IMR-90 (cell line): ENCODE measurements around the gene RBL2. TPM values are rescaled to one million over a fixed set of nuclear protein-coding genes. Genes with fewer than 3 reads are reported as not detected.
"Not testable (repeated sequence)": the region's sequence is repeated elsewhere in the genome, so short reads cannot be mapped to it uniquely, and the experiment has no call there.

ENCODE experiments used
- ATAC-seq: fragments of 200-7000 bp; cut with Tn5 transposase; 2 replicates; pipeline ENCODE4 v1.9.1; 2020; ENCODE audit warnings: low read depth, mild to moderate bottlenecking, moderate library complexity
- BruUV-seq: library from RNA; stranded (reverse); fragments of 400-500 nt; replicated peaks from 2 replicates; lab custom pipeline; 2021; lab: Mats Ljungman, UMichigan
- CTCF ChIA-PET: fragments of 300-600 bp; formaldehyde crosslinking; extraction: SDS; loops from one replicate; lab custom pipeline; 2021; ENCODE audit warnings: antibody characterized with exemption; lab: Yijun Ruan, JAX
- POLR2A ChIA-PET: fragments of 300-600 bp; sonication (Branson Sonifier 250); formaldehyde crosslinking; loops from one replicate; lab custom pipeline; 2022; ENCODE audit warnings: antibody characterized with exemption; ENCODE audit not compliant: unreplicated experiment; lab: Charles Lee
- DNase-seq: peaks from one replicate; pipeline ENCODE4 v3.0.0; 2013
- H2AFZ ChIP-seq: replicated peaks from 2 replicates; pipeline ENCODE3; 2013; ENCODE audit warnings: low read length, mild to moderate bottlenecking; ENCODE audit not compliant: poor library complexity
- H2AK5ac ChIP-seq: 2 replicates; pipeline ENCODE4 v1.6.1; 2013; ENCODE audit warnings: low read depth, low read length, inconsistent platforms
- H2AK9ac ChIP-seq: replicated peaks from 2 replicates; pipeline ENCODE3; 2013; ENCODE audit warnings: mild to moderate bottlenecking, low read depth, low read length, moderate library complexity; ENCODE audit not compliant: poor library complexity
- H2BK120ac ChIP-seq: 2 replicates; pipeline ENCODE4 v1.6.1; 2013; ENCODE audit warnings: low read depth, low read length, inconsistent platforms
- H2BK15ac ChIP-seq: 3 replicates; pipeline ENCODE4 v1.6.1; 2013; ENCODE audit warnings: low read depth, low read length, inconsistent platforms
- H2BK20ac ChIP-seq: 2 replicates; pipeline ENCODE4 v1.6.1; 2013; ENCODE audit warnings: low read depth, mild to moderate bottlenecking, inconsistent platforms, low read length, moderate library complexity
- H2BK5ac ChIP-seq: 2 replicates; pipeline ENCODE4 v1.6.1; 2013; ENCODE audit warnings: mild to moderate bottlenecking, low read depth, low read length, inconsistent platforms; ENCODE audit not compliant: poor library complexity, severe bottlenecking
- H3K14ac ChIP-seq: replicated peaks from 2 replicates; pipeline ENCODE4 v1.6.1; 2013; ENCODE audit warnings: low read depth, low read length, inconsistent platforms
- H3K18ac ChIP-seq: 2 replicates; pipeline ENCODE4 v1.6.1; 2013; ENCODE audit warnings: low read depth, low read length, control low read depth
- H3K23ac ChIP-seq: 2 replicates; pipeline ENCODE4 v1.6.1; 2013; ENCODE audit warnings: low read depth, low read length, inconsistent platforms
- H3K27ac ChIP-seq: 2 replicates; pipeline ENCODE4 v1.5.1; 2013; ENCODE audit warnings: mild to moderate bottlenecking, control low read depth, low read length; ENCODE audit not compliant: insufficient read depth
- H3K27me3 ChIP-seq: 2 replicates; pipeline ENCODE4 v1.6.1; 2013; ENCODE audit warnings: low read length; ENCODE audit not compliant: control insufficient read depth, insufficient read depth
- H3K36me3 ChIP-seq: 2 replicates; pipeline ENCODE4 v1.6.1; 2013; ENCODE audit warnings: low read length, mixed read lengths; ENCODE audit not compliant: control insufficient read depth, insufficient read depth
- H3K4ac ChIP-seq: 2 replicates; pipeline ENCODE4 v1.6.1; 2013; ENCODE audit warnings: low read depth, low read length, inconsistent platforms
- H3K4me1 ChIP-seq: 2 replicates; pipeline ENCODE4 v1.6.1; 2013; ENCODE audit warnings: low read length, mixed read lengths; ENCODE audit not compliant: control insufficient read depth, insufficient read depth
- H3K4me2 ChIP-seq: 2 replicates; pipeline ENCODE4 v1.6.1; 2013; ENCODE audit warnings: low read depth, mild to moderate bottlenecking, control low read depth, low read length, moderate library complexity
- H3K4me3 ChIP-seq: 2 replicates; pipeline ENCODE4 v1.5.1; 2013; ENCODE audit warnings: low read depth, mild to moderate bottlenecking, control low read depth, low read length, moderate library complexity; ENCODE audit not compliant: insufficient read depth
- H3K56ac ChIP-seq: 2 replicates; pipeline ENCODE4 v1.6.1; 2013; ENCODE audit warnings: low read length, inconsistent platforms; ENCODE audit not compliant: insufficient read depth; ENCODE audit errors: extremely low read depth
- H3K79me1 ChIP-seq, 2 experiments: 2 replicates each; pipeline ENCODE4 v1.6.1; 2013; ENCODE audit warnings: low read length in 2 of 2, inconsistent platforms in 1 of 2, low read depth in 1 of 2
- H3K9ac ChIP-seq: 2 replicates; pipeline ENCODE4 v1.6.1; 2013; ENCODE audit warnings: low read depth, low read length, control low read depth
- H3K9me1 ChIP-seq: 2 replicates; pipeline ENCODE4 v1.6.1; 2013; ENCODE audit warnings: low read length, inconsistent platforms; ENCODE audit not compliant: insufficient read depth
- H3K9me3 ChIP-seq: 2 replicates; pipeline ENCODE4 v1.6.1; 2013; ENCODE audit warnings: low read length; ENCODE audit not compliant: control insufficient read depth, insufficient read depth
- H4K20me1 ChIP-seq: 2 replicates; pipeline ENCODE4 v1.6.1; 2013; ENCODE audit warnings: low read length, inconsistent platforms; ENCODE audit not compliant: insufficient read depth
- H4K5ac ChIP-seq: 2 replicates; pipeline ENCODE4 v1.6.1; 2013; ENCODE audit warnings: mild to moderate bottlenecking, low read depth, low read length, control low read depth
- H4K8ac ChIP-seq, 2 experiments: 2 replicates each; pipeline ENCODE4 v1.6.1; 2013; ENCODE audit warnings: low read depth in 2 of 2, low read length in 2 of 2, control low read depth in 1 of 2, inconsistent platforms in 1 of 2
- H4K91ac ChIP-seq: 2 replicates; pipeline ENCODE4 v1.6.1; 2013; ENCODE audit warnings: low read depth, low read length, inconsistent platforms; ENCODE audit not compliant: insufficient read depth
- WGBS, 2 experiments: methylation state at CpG; one replicate each; pipeline versions ENCODE4 v1.1.5 to v1.1.7; 2013; ENCODE audit warnings: missing lambda C conversion rate in 2 of 2; ENCODE audit not compliant: insufficient read length in 1 of 2; ENCODE audit errors: extremely low coverage in 2 of 2; 5-methylcytosine and 5-hydroxymethylcytosine counted together
- dilution Hi-C: fragments of 300-500 bp; cut with HindIII; formaldehyde crosslinking; loops from one replicate; pipeline ENCODE4 v1.14.3; 2018; ENCODE audit warnings: low sequenced_read_pairs; ENCODE audit not compliant: unreplicated experiment
- in situ Hi-C: fragments of 300-500 bp; cut with MboI; formaldehyde crosslinking; loops from 3 replicates; pipeline ENCODE4 v1.14.3; 2019; ENCODE audit warnings: low sequenced_read_pairs, inconsistent platforms, mixed read lengths
- intact Hi-C: fragments of 100-400 bp; cut with micrococcal nuclease; formaldehyde crosslinking; loops from 2 replicates; pipeline ENCODE4 v1.10.0; 2022
- polyA plus RNA-seq, 3 experiments: library from polyadenylated mRNA; depleted of rRNA; stranded (reverse); fragments of >200 nt; gene quantifications; 2 replicates each; pipeline ENCODE4 v1.2.3, GENCODE V29; 2012; ENCODE audit warnings: low replicate concordance in 1 of 3
- total RNA-seq: library from RNA; depleted of rRNA; stranded (reverse); fragments of >200 nt; gene quantifications from 2 replicates; pipeline ENCODE4 v1.2.3, GENCODE V29; 2012

The RBL2 gene
- total and polyA plus RNA-seq, 2 of the 4 experiments (the other 2 are of a cell fraction) = 19.7 to 23.4 TPM

- DNase-seq, H2AFZ ChIP-seq, H3K36me3 ChIP-seq, H3K9me1 ChIP-seq, H4K20me1 ChIP-seq, CTCF ChIA-PET, H3K9ac ChIP-seq, H3K4me3 ChIP-seq, dilution Hi-C loops, H2AK9ac ChIP-seq, H2AK5ac ChIP-seq, intact Hi-C loops, ATAC-seq, H3K18ac ChIP-seq, H4K91ac ChIP-seq, H3K27me3 ChIP-seq, H2BK5ac ChIP-seq, H4K8ac ChIP-seq, H3K4me2 ChIP-seq, H3K9me3 ChIP-seq, H2BK15ac ChIP-seq, H3K23ac ChIP-seq, H3K27ac ChIP-seq, H2BK20ac ChIP-seq, H3K14ac ChIP-seq, BruUV-seq, H3K56ac ChIP-seq, H2BK120ac ChIP-seq, H3K4ac ChIP-seq, H3K4me1 ChIP-seq, in situ Hi-C loops, H3K79me1 ChIP-seq, POLR2A ChIA-PET, H4K5ac ChIP-seq: not testable (repeated sequence)
- no CpG with 5 or more reads among the region's 2 CpGs for WGBS, 2 experiments
Observed at GRCh38 chr16:53419383-53419709, 14.9 kb upstream of the RBL2 start.
